ENCODE measurements around the gene UBQLN1. TPM values are rescaled to one million over a fixed set of nuclear protein-coding genes. Genes with fewer than 3 reads are reported as not detected.

Gene UBQLN1
- total RNA-seq, 4 donors from 2014 or later = 111 to 159 (median 123) TPM

Other genes with a start within 250 kb of the UBQLN1 start
- gene FRMD3, start 169.6 kb downstream of the UBQLN1 start, total RNA-seq = 10 to 100 TPM; 15.9 to 28.6 (median 20.7) TPM
- 10 to 100 TPM in 2 of 4 donors, 1 to 10 TPM in 2; 7.4 to 17.2 (median 9.4) TPM for gene IDNK, start 84.8 kb downstream of the UBQLN1 start, total RNA-seq
- gene GKAP1, start 109.8 kb upstream of the UBQLN1 start, total RNA-seq = 10 to 100 TPM; 15.5 to 24.3 (median 19.0) TPM
- gene KIF27, start 213.5 kb upstream of the UBQLN1 start, total RNA-seq = 10 to 100 TPM; 17.6 to 28.2 (median 19.2) TPM